ENCODE results near the gene WASF3.

DNA sequence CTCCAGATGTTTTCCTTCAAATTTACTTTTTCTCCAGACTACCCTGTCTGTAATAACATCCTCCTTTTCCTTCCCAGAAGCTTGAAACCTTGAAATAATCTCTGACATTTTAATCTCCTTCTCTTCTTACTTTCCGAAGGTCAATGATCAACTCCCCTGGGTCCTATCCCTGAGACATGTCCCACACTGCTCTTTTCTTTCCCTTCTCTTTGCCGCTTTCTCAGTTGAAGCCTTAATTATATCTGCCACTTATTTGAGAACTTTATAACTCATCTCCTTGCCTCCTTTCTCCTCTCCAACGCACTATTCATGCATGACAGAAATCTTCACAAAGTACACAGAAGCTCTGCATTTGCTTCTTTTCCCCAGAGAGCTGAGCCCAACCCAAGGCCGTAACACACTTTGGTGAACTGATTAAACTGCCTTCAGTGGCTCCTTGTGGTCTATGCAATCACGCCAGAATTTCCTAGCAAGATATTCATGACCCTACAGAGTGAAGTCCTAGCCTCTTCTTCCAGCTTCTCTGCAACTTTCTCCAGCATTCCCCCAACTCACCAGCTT, 9.2 kb upstream of the WASF3 start:
- no peak for TF ChIP-seq POLR2A (IDR thresholded peaks at IDR 0.05)
- TF ChIP-seq CTCF (IDR thresholded peaks at IDR 0.05 in 4 of 5, conservative IDR thresholded peaks at IDR 0.05 in 1 of 5): no peak

Measured in gastrocnemius medialis (tissue), 4 donors.